Measurements from ENCODE around the gene ZNF444.

ZNF444 gene

GRCh38 chr19:56107626-56108351 is 33.3 kb upstream of the ZNF444 start:
- no peak for DNase-seq (ENCODE audit: low read depth in 2 of 2)

- no peak for DNase-seq (ENCODE audit: low read depth in 2 of 2)
Measured at GRCh38 chr19:56108447-56109195, 32.5 kb upstream of the ZNF444 start.

GRCh38 chr19:56109226-56109625 is 31.9 kb upstream of the ZNF444 start:
- no peak for DNase-seq (ENCODE audit: low read depth in 2 of 2)

- no peak for DNase-seq (ENCODE audit: low read depth in 2 of 2)
Measured at GRCh38 chr19:56110515-56111448, 30.3 kb upstream of the ZNF444 start.

- DNase-seq (ENCODE audit: low read depth in 2 of 2) = peak in 1 of 2 experiments; percentile 32
Measured at GRCh38 chr19:56111601-56112312, 29.3 kb upstream of the ZNF444 start.

GRCh38 chr19:56112313-56112709 is 28.8 kb upstream of the ZNF444 start:
- DNase-seq (ENCODE audit: low read depth in 2 of 2) = no peak

GRCh38 chr19:56113074-56113632 is 27.9 kb upstream of the ZNF444 start:
- no peak for DNase-seq (ENCODE audit: low read depth in 2 of 2)

- DNase-seq (ENCODE audit: low read depth in 2 of 2) = no peak
Measured at GRCh38 chr19:56114051-56114777, 26.9 kb upstream of the ZNF444 start.

- no peak for DNase-seq (ENCODE audit: low read depth in 2 of 2)
Measured at GRCh38 chr19:56114778-56115110, 26.3 kb upstream of the ZNF444 start.

- DNase-seq (ENCODE audit: low read depth in 2 of 2) = no peak
Measured at GRCh38 chr19:56115490-56115889, 25.6 kb upstream of the ZNF444 start.

- DNase-seq (ENCODE audit: low read depth in 2 of 2) = no peak
Measured at GRCh38 chr19:56116606-56117005, 24.5 kb upstream of the ZNF444 start.

- DNase-seq (ENCODE audit: low read depth in 2 of 2) = no peak
Measured at GRCh38 chr19:56117376-56117884, 23.7 kb upstream of the ZNF444 start.

- no peak for DNase-seq (ENCODE audit: low read depth in 2 of 2)
Measured at GRCh38 chr19:56117889-56118288, 23.2 kb upstream of the ZNF444 start.

GRCh38 chr19:56118666-56119581 is 22.2 kb upstream of the ZNF444 start:
- DNase-seq (ENCODE audit: low read depth in 2 of 2) = no peak

- no peak for DNase-seq (ENCODE audit: low read depth in 2 of 2)
Measured at GRCh38 chr19:56119582-56119978, 21.5 kb upstream of the ZNF444 start.

- DNase-seq (ENCODE audit: low read depth in 2 of 2) = no peak
Measured at GRCh38 chr19:56120002-56120370, 21.1 kb upstream of the ZNF444 start.

GRCh38 chr19:56120371-56121179 is 20.5 kb upstream of the ZNF444 start:
- DNase-seq (ENCODE audit: low read depth in 2 of 2) = peak; percentile 64 to 70
